H1 (cell line): ENCODE results near the gene DAG1. TPM values are rescaled to one million over a fixed set of nuclear protein-coding genes. Genes with fewer than 3 reads are reported as not detected.

ENCODE experiments used
- CTCF ChIA-PET: fragments of 300-600 bp; sonication (Branson Sonifier 250); formaldehyde crosslinking; loops from one replicate; lab custom pipeline; 2021; ENCODE audit not compliant: partially characterized antibody; lab: Charles Lee
- POLR2A ChIA-PET: fragments of 300-600 bp; sonication (Branson Sonifier 250); formaldehyde crosslinking; loops from one replicate; lab custom pipeline; 2021; ENCODE audit warnings: inconsistent platforms; ENCODE audit not compliant: partially characterized antibody; lab: Charles Lee
- DNase-seq, 2 experiments: peaks; one replicate each; pipeline versions ENCODE4 v3.0.0 to v3.0.0-alpha.2; 2010 to 2022; ENCODE audit warnings: low spot score in 2 of 2, low read depth in 1 of 2, mixed read lengths in 1 of 2
- FAIRE-seq: peaks from 2 replicates; lab custom pipeline; 2011; peaks lifted over from hg19 to GRCh38; lab: Jason Lieb, UNC
- H2AFZ ChIP-seq: 2 replicates; pipeline ENCODE4 v1.8.1; 2012; ENCODE audit warnings: low read length, inconsistent platforms
- H2AK5ac ChIP-seq: 2 replicates; pipeline ENCODE4 v1.6.1; 2013; ENCODE audit warnings: low read depth, low read length
- H2BK120ac ChIP-seq: replicated peaks from 2 replicates; pipeline ENCODE3; 2013; ENCODE audit warnings: low read depth, low read length, inconsistent platforms
- H2BK12ac ChIP-seq: 2 replicates; pipeline ENCODE4 v1.6.1; 2013; ENCODE audit warnings: low read depth, low read length
- H2BK15ac ChIP-seq: 2 replicates; pipeline ENCODE4 v1.6.1; 2013; ENCODE audit warnings: low read length
- H2BK20ac ChIP-seq: 2 replicates; pipeline ENCODE4 v1.6.1; 2013; ENCODE audit warnings: low read length
- H2BK5ac ChIP-seq: 2 replicates; pipeline ENCODE4 v1.6.1; 2013; ENCODE audit warnings: low read depth, low read length
- H3K14ac ChIP-seq: 2 replicates; pipeline ENCODE4 v1.6.1; 2013; ENCODE audit warnings: inconsistent platforms; ENCODE audit not compliant: insufficient read length
- H3K18ac ChIP-seq: 2 replicates; pipeline ENCODE4 v1.6.1; 2013; ENCODE audit warnings: low read length; ENCODE audit errors: extremely low read depth
- H3K23ac ChIP-seq: 2 replicates; pipeline ENCODE4 v1.6.1; 2013; ENCODE audit warnings: inconsistent platforms; ENCODE audit not compliant: insufficient read length
- H3K23me2 ChIP-seq: 2 replicates; pipeline ENCODE4 v1.6.1; 2013; ENCODE audit warnings: low read depth, low read length
- H3K27ac ChIP-seq: 2 replicates; pipeline ENCODE4 v1.6.1; 2011; ENCODE audit warnings: low read depth, low read length, inconsistent platforms
- H3K27me3 ChIP-seq, 4 experiments: replicated peaks in 1 of 4; 1 replicate in 1 of 4; 2 replicates in 3 of 4; pipeline versions ENCODE4 v1.6.1 to v1.8.1; 2011 to 2013; ENCODE audit warnings: low read length in 3 of 4, mild to moderate bottlenecking in 3 of 4, inconsistent platforms in 2 of 4, mixed read lengths in 2 of 4, moderate library complexity in 1 of 4; ENCODE audit not compliant: control insufficient read depth in 3 of 4, insufficient read depth in 3 of 4; ENCODE audit errors: extremely low read depth in 1 of 4
- H3K36me3 ChIP-seq, 4 experiments: 2 replicates each; pipeline versions ENCODE4 v1.6.1 to v1.8.1; 2011 to 2013; ENCODE audit warnings: mild to moderate bottlenecking in 4 of 4, low read length in 3 of 4, moderate library complexity in 2 of 4, control low read depth in 1 of 4, inconsistent platforms in 1 of 4; ENCODE audit not compliant: insufficient read depth in 4 of 4, control insufficient read depth in 2 of 4
- H3K4ac ChIP-seq: replicated peaks from 2 replicates; pipeline ENCODE3; 2013; ENCODE audit warnings: low read length, low read depth, mixed read lengths, inconsistent platforms; ENCODE audit not compliant: insufficient read length
- H3K4me1 ChIP-seq, 4 experiments: replicated peaks in 1 of 4; 1 replicate in 1 of 4; 2 replicates in 3 of 4; pipeline versions ENCODE4 v1.6.1 to v1.8.1; 2011 to 2013; ENCODE audit warnings: low read length in 3 of 4, inconsistent platforms in 2 of 4, mixed read lengths in 1 of 4; ENCODE audit not compliant: insufficient read depth in 4 of 4, control insufficient read depth in 3 of 4
- H3K4me2 ChIP-seq, 2 experiments: 2 replicates each; pipeline versions ENCODE4 v1.6.1 to v1.8.1; 2011 to 2013; ENCODE audit warnings: low read depth in 2 of 2, low read length in 2 of 2, control low read depth in 1 of 2, inconsistent platforms in 1 of 2, mild to moderate bottlenecking in 1 of 2; ENCODE audit not compliant: insufficient read depth in 1 of 2
- H3K4me3 ChIP-seq, 4 experiments: fragments of 200-600, 300-600 bp in 1 of 4; sonication (generic), shearing (Covaris generic), sonication (Bioruptor Twin) in 1 of 4; 2 replicates each; pipeline versions ENCODE4 v1.5.1 to v1.8.1; 2011 to 2016; ENCODE audit warnings: low read length in 4 of 4, low read depth in 3 of 4, control low read depth in 2 of 4, inconsistent platforms in 2 of 4, mild to moderate bottlenecking in 2 of 4, mixed read lengths in 1 of 4, moderate library complexity in 1 of 4; ENCODE audit not compliant: insufficient read depth in 2 of 4; ENCODE audit errors: extremely low read depth in 1 of 4
- H3K56ac ChIP-seq: replicated peaks from 2 replicates; pipeline ENCODE3; 2013; ENCODE audit warnings: low read depth, mild to moderate bottlenecking, mixed read lengths, low read length, inconsistent platforms; ENCODE audit not compliant: insufficient read length
- H3K79me1 ChIP-seq: 2 replicates; pipeline ENCODE4 v1.6.1; 2013; ENCODE audit warnings: low read depth, low read length, control low read depth
- H3K79me2 ChIP-seq, 2 experiments: 2 replicates each; pipeline versions ENCODE4 v1.6.1 to v1.8.1; 2012 to 2013; ENCODE audit warnings: low read length in 2 of 2, mild to moderate bottlenecking in 2 of 2, inconsistent platforms in 1 of 2; ENCODE audit not compliant: insufficient read depth in 2 of 2, control insufficient read depth in 1 of 2
- H3K9ac ChIP-seq, 4 experiments: replicated peaks in 1 of 4; 1 replicate in 1 of 4; 2 replicates in 3 of 4; pipeline versions ENCODE4 v1.6.1 to v1.8.1; 2011 to 2013; ENCODE audit warnings: low read depth in 3 of 4, low read length in 3 of 4, control low read depth in 2 of 4, mild to moderate bottlenecking in 2 of 4, moderate library complexity in 2 of 4, inconsistent platforms in 1 of 4; ENCODE audit errors: extremely low read depth in 1 of 4
- H3K9me3 ChIP-seq, 2 experiments: 2 replicates each; pipeline versions ENCODE4 v1.6.1 to v1.8.1; 2012 to 2013; ENCODE audit warnings: mild to moderate bottlenecking in 2 of 2, moderate library complexity in 2 of 2, control low read depth in 1 of 2, inconsistent platforms in 1 of 2, low read depth in 1 of 2, low read length in 1 of 2, mixed read lengths in 1 of 2; ENCODE audit not compliant: insufficient read depth in 2 of 2
- H4K20me1 ChIP-seq, 2 experiments: replicated peaks in 1 of 2; 2 replicates each; pipeline versions ENCODE3 to v1.8.1; 2011 to 2013; ENCODE audit warnings: inconsistent platforms in 2 of 2, low read length in 2 of 2, mild to moderate bottlenecking in 1 of 2; ENCODE audit not compliant: insufficient read depth in 2 of 2, control insufficient read depth in 1 of 2
- H4K5ac ChIP-seq: 2 replicates; pipeline ENCODE4 v1.6.1; 2013; ENCODE audit warnings: low read length, low read depth, mixed read lengths, inconsistent platforms; ENCODE audit not compliant: insufficient read length
- H4K8ac ChIP-seq: 2 replicates; pipeline ENCODE4 v1.8.0; 2013; ENCODE audit warnings: mild to moderate bottlenecking, moderate library complexity, low read length, inconsistent platforms; ENCODE audit not compliant: insufficient read depth; ENCODE audit errors: extremely low read depth
- H4K91ac ChIP-seq: replicated peaks from 2 replicates; pipeline ENCODE3; 2013; ENCODE audit warnings: low read length, mixed read lengths, inconsistent platforms; ENCODE audit not compliant: insufficient read length
- HDAC2 ChIP-seq, 2 experiments: fragments of 300-600 bp in 1 of 2; sonication (generic) in 1 of 2; IDR thresholded peaks; 2 replicates each; pipeline ENCODE4 v1.6.1; 2011 to 2012; ENCODE audit warnings: low read depth in 2 of 2, low read length in 2 of 2, mild to moderate bottlenecking in 2 of 2, moderate library complexity in 2 of 2, borderline replicate concordance in 1 of 2, inconsistent platforms in 1 of 2
- KDM1A ChIP-seq: fragments of 200-600, 300-600 bp; sonication (generic); IDR thresholded peaks from 2 replicates; pipeline ENCODE4 v1.7.1; 2016; ENCODE audit warnings: mild to moderate bottlenecking, low read length, borderline replicate concordance
- SRF ChIP-seq: IDR thresholded peaks from 2 replicates; pipeline ENCODE4 v1.6.1; 2011; ENCODE audit warnings: mild to moderate bottlenecking, low read depth, low read length, moderate library complexity
- WGBS, 2 experiments: shearing (Covaris generic) in 1 of 2; methylation state at CpG; one replicate each; pipeline versions ENCODE4 v1.1.6 to v1.1.7; 2013 to 2015; ENCODE audit warnings: low lambda C conversion rate in 2 of 2, mixed read lengths in 2 of 2, inconsistent platforms in 1 of 2, low coverage in 1 of 2, missing lambda C conversion rate in 1 of 2; ENCODE audit not compliant: insufficient replicate concordance in 2 of 2, insufficient coverage in 1 of 2, insufficient read length in 1 of 2; ENCODE audit errors: extremely low coverage in 1 of 2, missing lambda C conversion rate in 1 of 2; 5-methylcytosine and 5-hydroxymethylcytosine counted together
- polyA plus RNA-seq, 7 experiments: library from polyadenylated mRNA; depleted of rRNA in 3 of 7; stranded (reverse) in 5 of 7; unstranded in 2 of 7; fragments of >200 nt in 5 of 7; fragments of 200-250 nt in 2 of 7; gene quantifications; 1 replicate in 5 of 7; 2 replicates in 1 of 7; 4 replicates in 1 of 7; pipeline versions ENCODE4 v1.2.1 to v1.2.3, GENCODE V29; 2011 to 2013; ENCODE audit warnings: missing spikeins in 2 of 7, mixed read lengths in 2 of 7
- total RNA-seq: library from RNA; stranded (reverse); fragmentation: NEBNext Ultra II Directional; extraction: Animal tissue kit (Norgen Biotek cat#: 25700); gene quantifications from 2 replicates; pipeline ENCODE4 v1.2.1, GENCODE V29; 2021

DAG1 gene
- total and polyA plus RNA-seq, 2 of the 8 experiments (the other 6 are each of a cell fraction or from before 2014, with no cell fraction given) = 97.5 to 138 TPM

- Histone ChIP-seq H2BK5ac (no peak overlapping the region), H3K4ac (no peak overlapping the region), H3K27ac (no peak overlapping the region), H2BK20ac (no peak overlapping the region), H3K4me1 (no peaks in the 10 kb centered on the region), H3K14ac (no peak overlapping the region), H3K23ac (no peak overlapping the region), H3K18ac (no peak overlapping the region), H3K9ac (no peak overlapping the region), H2BK12ac (no peak overlapping the region), H2AK5ac (no peak overlapping the region), H4K91ac (no peak overlapping the region), H4K8ac (no peak overlapping the region), H3K4me3 (no peak overlapping the region), H2BK120ac (no peak overlapping the region), H3K56ac (no peak overlapping the region), H4K5ac (no peak overlapping the region), H3K4me2 (no peak overlapping the region), H2BK15ac (no peak overlapping the region), H4K20me1 (no peaks in the 10 kb centered on the region), H2AFZ (no peak overlapping the region), H3K9me3 (no peaks in the 10 kb centered on the region), H3K23me2 (0 out of 2 replicates have a peak, but pooled peaks cover 2% of the 10 kb centered on the region), H3K79me1 (no peaks in the 10 kb centered on the region), H3K79me2 (no peaks in the 10 kb centered on the region), H3K27me3 (no peaks in the 10 kb centered on the region), H3K36me3 (no peaks in the 10 kb centered on the region)
- ChIA-PET CTCF (interaction anchor here (0.8 kb wide), 1 partner anchor 9 kb away, joined by 3 read pairs; no protein-coding TSS in a partner anchor), POLR2A (interaction anchor here (1.1 to 1.6 kb wide), 2 partner anchors 25 to 405 kb away, joined by 3 read pairs; partner anchors contain the start of gene IMPDH2)
- DNase-seq (no peak), FAIRE-seq (no peak)
- 94% methylated on average over 4 of the region's 5 CpGs; no CpG with 5 or more reads in 1 of the 2 experiments for WGBS, 2 experiments
- TF ChIP-seq SRF = no peak
- TF ChIP-seq KDM1A = no peak
- no peak for TF ChIP-seq HDAC2 (IDR thresholded peaks at IDR 0.05; ENCODE audit: borderline replicate concordance in 1 of 2, low read depth in 2 of 2, low read length in 2 of 2)
These were observed 35.3 kb upstream of the DAG1 start for GRCh38 chr3:49434731-49435130.
